ENCODE measurements around the gene CHST8. TPM values are rescaled to one million over a fixed set of nuclear protein-coding genes. Genes with fewer than 3 reads are reported as not detected.

CHST8 gene
- total RNA-seq, 2 donors from 2014 or later = 0.43 TPM; not detected in 1

- H3K27me3 ChIP-seq = no peaks in the 10 kb centered on the region
- H3K9me3 ChIP-seq = no peaks in the 10 kb centered on the region
- TF ChIP-seq CTCF (IDR thresholded peaks at IDR 0.05) = no peak
- H3K4me3 ChIP-seq = no peak overlapping the region
- no peak for DNase-seq (ENCODE audit: low spot score)
- H3K4me1 ChIP-seq = no peaks in the 10 kb centered on the region
- no peak overlapping the region for H3K27ac ChIP-seq
- no peaks in the 10 kb centered on the region for H3K36me3 ChIP-seq
These were observed 28.0 kb downstream of the CHST8 start for GRCh38 chr19:33649627-33650305.

GRCh38 chr19:33653684-33654083 lies 31.9 kb downstream of the CHST8 start:
- no peak for DNase-seq (ENCODE audit: low spot score)
- Histone ChIP-seq H3K36me3 (no peaks in the 10 kb centered on the region), H3K9me3 (no peaks in the 10 kb centered on the region), H3K4me3 (no peak overlapping the region), H3K27me3 (no peaks in the 10 kb centered on the region), H3K4me1 (no peaks in the 10 kb centered on the region), H3K27ac (no peak overlapping the region)
- no peak for TF ChIP-seq CTCF (IDR thresholded peaks at IDR 0.05)

GRCh38 chr19:33654840-33655508 lies 33.2 kb downstream of the CHST8 start:
- no peak for TF ChIP-seq CTCF (IDR thresholded peaks at IDR 0.05)
- Histone ChIP-seq H3K4me1 (no peaks in the 10 kb centered on the region), H3K27ac (no peak overlapping the region), H3K4me3 (no peak overlapping the region), H3K36me3 (no peaks in the 10 kb centered on the region), H3K9me3 (no peaks in the 10 kb centered on the region), H3K27me3 (no peaks in the 10 kb centered on the region)
- DNase-seq (ENCODE audit: low spot score) = no peak

- no peaks in the 10 kb centered on the region for H3K27me3 ChIP-seq
- no peaks in the 10 kb centered on the region for H3K9me3 ChIP-seq
- no peaks in the 10 kb centered on the region for H3K4me1 ChIP-seq
- no peak for TF ChIP-seq CTCF (IDR thresholded peaks at IDR 0.05)
- no peak for DNase-seq (ENCODE audit: low spot score)
- H3K36me3 ChIP-seq = no peaks in the 10 kb centered on the region
- no peak overlapping the region for H3K4me3 ChIP-seq
- H3K27ac ChIP-seq = no peak overlapping the region
These were observed 38.1 kb downstream of the CHST8 start for GRCh38 chr19:33659835-33660234.

- H3K36me3 ChIP-seq = no peaks in the 10 kb centered on the region
- no peak overlapping the region for H3K27ac ChIP-seq
- no peaks in the 10 kb centered on the region for H3K27me3 ChIP-seq
- H3K4me3 ChIP-seq = no peak overlapping the region
- H3K4me1 ChIP-seq = no peaks in the 10 kb centered on the region
- no peak for TF ChIP-seq CTCF (IDR thresholded peaks at IDR 0.05)
- peak; percentile 36 for DNase-seq (ENCODE audit: low spot score)
- no peaks in the 10 kb centered on the region for H3K9me3 ChIP-seq
These were observed 38.8 kb downstream of the CHST8 start for GRCh38 chr19:33660410-33661124.
